NCI-H2171 (cell line): ENCODE measurements around the gene CSAG1.
"Not testable (repeated sequence)": the region's sequence is repeated elsewhere in the genome, so short reads cannot be mapped to it uniquely, and the experiment has no call there.

ENCODE experiments used
- DNase-seq: peaks from one replicate; lab custom pipeline; 2025; lab: John Stamatoyannopoulos, UW

Gene CSAG1

GRCh38 chrX:152733261-152733975 is at the start of gene CSAG1, which contains the start of gene MAGEA12:
Gene CSAG1 (minus strand): TSS chrX:152733721. CDS start chrX:152732460, 1,261 bp downstream.
Gene MAGEA12 (plus strand): TSS chrX:152733757. CDS start chrX:152736162, 2,405 bp downstream.
- DNase-seq: no peak

GRCh38 chrX:152769549-152770289 is 36.2 kb upstream of the CSAG1 start, which contains the start of gene MAGEA6:
Gene MAGEA6 (minus strand): TSS chrX:152769689. CDS start chrX:152767650, 2,039 bp downstream.
- DNase-seq: not testable (repeated sequence)

GRCh38 chrX:152766562-152766961 is 33.0 kb upstream of the CSAG1 start:
- DNase-seq: not testable (repeated sequence)

- not testable (repeated sequence) for DNase-seq
These were observed 28.1 kb upstream of the CSAG1 start for GRCh38 chrX:152761582-152761981.

- DNase-seq: not testable (repeated sequence)
These were observed 26.0 kb upstream of the CSAG1 start for GRCh38 chrX:152759544-152759943.

GRCh38 chrX:152758918-152759317 is 25.4 kb upstream of the CSAG1 start, which contains the start of gene CSAG3:
Gene CSAG3 (plus strand): TSS chrX:152759218.
- not testable (repeated sequence) for DNase-seq

- DNase-seq: not testable (repeated sequence)
These were observed 21.4 kb upstream of the CSAG1 start for GRCh38 chrX:152754871-152755270.

- not testable (repeated sequence) for DNase-seq
These were observed 20.4 kb upstream of the CSAG1 start, which contains the start of gene MAGEA2 for GRCh38 chrX:152753686-152754650. Gene MAGEA2 (minus strand): TSS chrX:152753842. CDS start chrX:152751363, 2,479 bp downstream.

- DNase-seq: no peak
These were observed 5.0 kb upstream of the CSAG1 start for GRCh38 chrX:152738560-152738959.

GRCh38 chrX:152736528-152736927 is 3.0 kb upstream of the CSAG1 start:
- DNase-seq: not testable (repeated sequence)

- no peak for DNase-seq
These were observed 2.5 kb upstream of the CSAG1 start for GRCh38 chrX:152735860-152736511.

GRCh38 chrX:152735101-152735500 is 1.6 kb upstream of the CSAG1 start:
- DNase-seq: no peak

- DNase-seq: not testable (repeated sequence)
These were observed 780 bp upstream of the CSAG1 start for GRCh38 chrX:152734143-152734858.

GRCh38 chrX:152725409-152725808 is 8.1 kb downstream of the CSAG1 start:
- no peak for DNase-seq

GRCh38 chrX:152713815-152714787 is 19.4 kb downstream of the CSAG1 start, which contains the start of gene MAGEA2B:
Gene MAGEA2B (plus strand): TSS chrX:152714628. CDS start chrX:152717107, 2,479 bp downstream.
- not testable (repeated sequence) for DNase-seq

GRCh38 chrX:152713195-152713594 is 20.3 kb downstream of the CSAG1 start:
- DNase-seq: not testable (repeated sequence)

GRCh38 chrX:152709173-152709572 is 24.3 kb downstream of the CSAG1 start, which contains the start of gene CSAG2:
Gene CSAG2 (minus strand): TSS chrX:152709273. CDS start chrX:152709112, 161 bp downstream.
- DNase-seq: not testable (repeated sequence)

- not testable (repeated sequence) for DNase-seq
These were observed 27.0 kb downstream of the CSAG1 start for GRCh38 chrX:152706500-152706899.

GRCh38 chrX:152700390-152700789 is 33.1 kb downstream of the CSAG1 start:
- DNase-seq: not testable (repeated sequence)
